Measurements from ENCODE around the gene ADGRD1.

ADGRD1 gene

DNA sequence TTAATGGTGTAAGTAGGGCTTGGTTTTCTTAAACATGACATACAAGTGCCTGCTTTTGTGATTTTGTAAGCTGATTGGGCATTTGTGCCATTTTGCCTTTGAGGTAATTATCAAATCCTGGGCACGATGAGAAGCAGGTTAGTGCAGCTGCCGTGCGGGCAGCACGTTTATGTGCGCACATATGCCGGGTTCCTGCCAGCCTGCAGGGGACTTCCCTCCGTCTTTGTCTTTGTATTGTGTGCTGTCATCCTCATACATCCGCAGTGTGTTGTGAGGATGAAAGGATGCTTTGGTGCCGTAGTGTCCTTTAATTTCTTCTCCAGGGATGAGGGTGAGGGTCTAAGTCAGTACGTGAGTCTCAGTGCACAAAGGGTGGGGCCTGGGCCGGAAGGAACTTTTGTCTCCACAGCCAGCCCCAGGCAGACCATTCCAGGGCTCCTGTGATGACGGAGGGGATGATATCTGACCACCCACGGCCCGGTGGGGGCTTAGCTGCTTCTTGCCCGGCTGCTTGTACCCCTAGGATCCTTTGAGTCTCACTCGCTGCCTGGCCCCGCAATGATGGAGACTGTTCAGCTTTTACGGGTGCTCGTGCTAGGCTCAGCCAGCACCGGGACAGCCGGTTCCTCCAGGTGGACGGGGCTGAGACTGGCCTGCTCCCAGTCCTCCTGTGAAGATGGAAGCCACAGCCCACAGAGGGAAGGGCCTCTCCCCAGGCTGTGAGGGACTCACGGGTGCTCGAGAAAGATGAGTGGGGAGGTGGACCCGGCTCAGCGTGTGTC lies 54.6 kb downstream of the ADGRD1 start:
- no peak for FAIRE-seq

- no peak for FAIRE-seq
Measured at GRCh38 chr12:131008913-131009270, 55.2 kb downstream of the ADGRD1 start.

- FAIRE-seq, result no peak
Measured at GRCh38 chr12:131009595-131010395, 56.1 kb downstream of the ADGRD1 start.

DNA sequence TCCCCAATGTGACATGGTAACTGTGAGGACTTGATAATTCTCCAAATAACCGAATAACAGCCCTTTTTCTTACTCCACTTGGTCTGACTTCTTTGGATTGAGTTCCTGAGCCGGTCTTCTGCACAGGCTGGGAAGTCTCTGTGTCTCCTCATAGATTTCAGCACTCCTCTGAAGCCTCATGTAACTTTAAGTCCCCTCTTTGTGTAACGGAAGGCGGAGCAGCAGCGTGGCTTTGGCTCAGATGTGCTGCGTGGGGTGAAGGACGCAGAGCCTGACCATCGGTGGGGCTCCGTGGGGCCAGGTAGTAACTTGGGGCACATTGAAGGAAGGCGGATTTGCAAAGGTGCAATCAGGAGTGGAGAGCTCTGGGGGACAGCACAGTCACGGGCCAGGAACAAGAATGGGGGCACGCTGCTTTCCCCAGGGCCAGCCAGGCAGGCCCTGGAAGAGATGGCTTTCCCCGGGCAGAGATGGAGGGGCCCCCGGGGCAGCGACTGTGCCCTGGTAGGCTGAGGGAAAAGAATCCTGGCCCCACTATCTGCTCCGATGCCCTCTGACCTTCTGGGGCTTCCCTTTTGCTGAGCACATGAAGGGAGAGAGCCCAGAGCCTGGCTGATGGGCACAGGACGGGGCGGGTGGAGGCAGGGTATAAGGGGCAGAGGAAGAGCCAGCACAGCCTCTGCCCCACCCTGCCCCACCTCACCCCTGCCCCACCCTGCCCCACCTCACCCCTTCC lies 56.9 kb downstream of the ADGRD1 start:
- no peak for FAIRE-seq

DNA sequence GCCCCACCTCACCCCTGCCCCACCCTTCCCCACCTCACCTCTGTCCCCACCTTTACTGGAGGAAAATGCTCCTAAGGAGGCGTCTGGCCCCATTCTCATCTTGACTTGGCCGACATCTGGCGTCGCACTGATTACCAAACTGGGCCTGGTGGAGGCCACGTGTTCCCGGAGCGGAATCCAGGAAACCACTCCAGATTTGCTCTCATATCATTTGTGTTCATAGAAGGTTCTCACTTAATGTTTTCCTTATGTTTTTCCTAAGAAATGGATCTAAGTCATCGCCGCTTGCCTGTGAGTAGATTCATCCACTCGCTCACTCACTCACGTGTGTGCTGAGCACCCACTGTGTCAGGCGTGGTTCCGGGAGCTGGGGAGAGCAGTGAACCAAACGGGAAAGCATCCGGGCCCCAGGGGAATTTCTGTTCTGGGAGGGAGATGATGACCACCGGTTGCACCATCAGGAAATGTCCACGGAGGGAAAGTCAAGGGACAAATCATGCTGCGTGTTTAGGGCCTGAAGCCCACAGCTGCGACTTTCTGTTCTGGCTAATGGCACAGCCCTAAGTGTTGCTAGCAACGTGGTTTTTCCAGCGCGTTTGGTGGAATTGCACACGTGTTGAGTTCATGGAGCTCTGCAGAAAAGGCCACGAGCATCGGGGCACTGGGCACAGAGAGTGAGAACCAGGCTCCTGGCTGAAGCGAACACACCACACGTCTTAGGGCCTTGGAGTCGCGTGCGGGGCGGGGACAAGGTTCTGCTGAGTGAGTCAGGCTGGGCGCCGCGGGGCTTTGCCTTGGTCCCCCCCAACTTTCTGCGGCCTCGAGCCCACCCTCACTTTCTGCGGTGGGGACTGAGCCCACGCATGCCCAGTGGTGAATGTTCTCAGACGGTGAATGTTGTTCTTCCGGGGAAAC lies 57.7 kb downstream of the ADGRD1 start:
- no peak for FAIRE-seq

DNA sequence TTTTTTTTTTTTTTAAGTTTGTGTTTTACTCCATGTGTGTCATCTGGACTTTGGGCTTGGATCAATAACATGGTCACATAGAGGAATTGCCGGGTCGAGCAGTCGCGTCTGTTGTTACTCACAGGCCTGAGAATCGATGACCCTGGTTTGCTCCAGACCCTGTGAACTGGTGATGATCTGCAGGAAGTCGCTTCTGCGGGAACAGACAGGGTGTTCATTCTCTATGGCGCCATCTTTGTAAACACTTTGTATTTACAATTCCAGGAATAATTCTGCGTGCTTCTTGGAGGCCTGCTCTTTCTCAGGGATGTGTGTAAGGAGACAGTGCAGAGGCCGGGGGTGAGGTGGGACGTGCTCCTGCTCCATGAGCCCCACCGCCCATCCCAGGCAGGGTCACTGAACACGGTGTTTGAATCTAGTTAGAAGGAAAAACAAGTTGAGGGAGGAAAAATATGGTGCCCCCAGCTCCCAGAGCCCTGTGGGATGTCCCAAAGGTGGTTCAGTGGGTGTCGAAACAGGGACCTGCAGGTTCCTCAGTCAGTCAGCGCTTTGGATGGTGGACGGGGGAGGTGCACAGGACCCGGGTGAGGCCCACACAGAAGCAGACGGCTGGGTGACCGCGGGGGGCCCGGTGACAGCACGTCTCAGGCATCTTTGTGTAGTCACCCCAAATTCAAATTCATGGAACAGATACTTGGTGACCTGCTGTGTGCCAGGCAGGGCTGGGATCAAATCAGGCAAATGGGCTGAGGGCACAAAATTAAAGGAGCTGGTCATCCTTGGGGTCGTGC lies 58.8 kb downstream of the ADGRD1 start:
- no peak for FAIRE-seq

DNA sequence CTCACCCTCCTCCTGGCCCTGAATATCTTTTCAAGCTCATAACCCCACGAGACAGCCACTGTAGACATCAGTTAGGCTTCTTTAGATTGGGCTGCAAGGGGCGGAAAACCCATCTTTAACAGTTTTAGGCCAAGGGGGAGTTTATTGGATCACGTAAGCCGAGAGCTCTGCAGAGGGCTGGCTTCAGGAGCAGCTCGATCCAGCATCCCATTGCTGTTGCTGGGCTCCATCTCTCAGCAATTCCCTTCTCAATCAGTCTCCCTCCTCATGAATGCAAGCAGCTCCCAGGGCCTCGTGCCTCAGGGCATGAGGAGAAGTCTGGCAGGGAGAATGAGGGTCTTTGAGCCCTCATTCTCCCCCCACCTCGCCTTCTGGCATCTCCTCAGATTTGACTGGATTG lies 59.4 kb downstream of the ADGRD1 start:
- no peak for FAIRE-seq

DNA sequence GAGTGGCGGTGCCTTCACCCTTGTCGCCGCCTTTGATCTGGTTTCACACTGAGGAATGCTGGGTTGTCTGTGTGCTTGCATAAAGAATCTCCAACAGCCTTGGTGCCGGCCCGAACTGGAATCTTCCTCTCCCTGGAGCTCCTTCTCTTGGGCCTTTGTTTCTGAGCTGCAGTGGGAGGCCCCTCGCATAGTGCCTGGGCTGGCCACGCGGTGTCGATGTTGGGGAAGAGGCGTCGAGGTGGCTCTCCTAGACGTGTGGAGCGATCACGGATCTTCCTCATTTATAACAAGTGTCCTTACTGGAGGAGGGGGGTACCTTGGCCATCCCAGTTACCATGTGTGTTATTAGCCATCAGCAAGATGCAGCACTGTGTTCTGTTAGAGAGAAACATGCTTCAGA lies 60.6 kb downstream of the ADGRD1 start:
- no peak for FAIRE-seq

DNA sequence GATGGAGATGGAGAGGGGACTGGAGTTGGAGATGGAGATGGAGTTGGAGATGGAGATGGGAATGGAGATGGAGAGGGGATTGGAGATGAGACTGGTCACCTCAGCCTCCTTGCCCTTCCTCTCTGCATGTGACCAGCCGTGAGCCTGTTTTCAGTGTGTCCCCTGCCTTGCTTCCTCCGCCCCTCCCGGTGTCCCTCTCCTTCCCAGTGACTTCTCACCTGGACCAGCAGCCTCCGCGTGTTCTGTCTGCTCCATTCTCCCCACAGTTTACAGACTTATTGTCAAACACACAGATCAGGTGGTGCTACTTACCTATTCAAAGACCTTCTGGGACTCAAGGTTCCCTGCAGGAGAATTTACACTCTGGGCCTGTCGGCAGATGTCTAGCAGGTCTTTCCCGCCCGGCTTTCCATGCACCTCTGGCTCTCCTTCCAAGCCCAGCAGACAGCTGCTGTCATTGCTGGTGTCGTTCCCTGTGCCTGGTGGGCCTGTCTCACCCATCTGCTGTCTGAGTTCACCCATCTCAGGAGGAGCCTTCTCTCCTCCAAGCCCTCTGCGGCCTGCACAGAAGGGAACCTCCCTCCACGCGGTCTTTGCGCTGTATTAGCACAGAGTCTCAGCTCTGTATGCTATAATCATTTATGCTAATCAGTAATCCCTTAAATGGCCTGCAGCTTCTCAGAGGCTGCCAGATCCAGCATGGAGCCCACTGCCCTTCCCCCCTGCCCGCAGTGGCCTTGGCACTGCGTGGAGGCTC lies 62.1 kb downstream of the ADGRD1 start:
- FAIRE-seq, result no peak

DNA sequence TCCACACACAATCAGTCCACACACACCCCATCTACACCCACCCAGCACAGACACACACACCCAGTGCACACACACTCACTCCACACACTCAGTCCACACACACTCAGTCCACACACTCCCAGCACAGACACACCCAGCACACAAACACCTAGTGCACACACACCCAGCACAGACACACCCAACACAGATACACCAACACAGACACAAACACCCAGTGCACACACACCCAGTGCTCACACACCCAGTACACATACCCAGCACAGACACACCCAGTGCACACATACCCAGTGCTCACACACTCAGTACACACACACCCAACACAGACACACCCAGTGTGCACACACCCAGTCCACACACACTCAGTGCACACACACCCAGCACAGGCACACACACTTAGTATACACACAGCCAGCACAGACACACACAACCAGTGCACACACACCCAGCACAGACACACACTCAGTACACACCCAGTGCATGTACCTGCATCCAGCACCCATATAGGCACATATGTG lies 63.8 kb downstream of the ADGRD1 start:
- FAIRE-seq, result no peak

DNA sequence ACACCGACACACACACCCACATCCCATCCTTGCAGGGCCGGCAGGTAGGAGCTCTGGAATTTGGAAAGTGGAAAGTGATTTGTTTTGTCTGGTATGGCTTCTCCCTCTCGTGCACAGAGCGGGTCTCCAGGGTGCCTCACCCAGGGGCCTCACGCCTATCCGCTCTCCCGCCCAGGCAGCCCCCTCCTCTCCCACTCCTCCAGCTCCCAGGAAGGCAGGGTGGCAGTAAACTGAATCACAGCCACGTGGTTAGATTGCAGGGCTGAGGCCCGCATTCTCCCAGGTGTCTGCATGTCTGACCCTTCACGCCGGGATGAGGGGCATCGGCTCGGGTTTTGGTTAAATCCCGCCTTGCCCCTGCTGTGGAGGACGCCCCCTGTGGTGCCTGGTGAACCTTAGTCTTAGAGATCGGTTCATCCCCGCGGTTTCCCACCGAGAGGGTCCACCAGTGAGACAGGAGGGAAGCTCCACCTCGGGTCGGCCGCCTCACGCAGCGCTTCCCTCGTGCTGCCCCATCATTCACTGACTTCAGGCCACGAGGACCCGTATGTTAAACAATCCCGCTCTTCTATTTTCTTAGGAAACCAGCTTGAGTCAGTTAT lies 64.4 kb downstream of the ADGRD1 start:
- no peak for FAIRE-seq

- no peak for FAIRE-seq
Measured at GRCh38 chr12:131018808-131019397, 65.2 kb downstream of the ADGRD1 start.

DNA sequence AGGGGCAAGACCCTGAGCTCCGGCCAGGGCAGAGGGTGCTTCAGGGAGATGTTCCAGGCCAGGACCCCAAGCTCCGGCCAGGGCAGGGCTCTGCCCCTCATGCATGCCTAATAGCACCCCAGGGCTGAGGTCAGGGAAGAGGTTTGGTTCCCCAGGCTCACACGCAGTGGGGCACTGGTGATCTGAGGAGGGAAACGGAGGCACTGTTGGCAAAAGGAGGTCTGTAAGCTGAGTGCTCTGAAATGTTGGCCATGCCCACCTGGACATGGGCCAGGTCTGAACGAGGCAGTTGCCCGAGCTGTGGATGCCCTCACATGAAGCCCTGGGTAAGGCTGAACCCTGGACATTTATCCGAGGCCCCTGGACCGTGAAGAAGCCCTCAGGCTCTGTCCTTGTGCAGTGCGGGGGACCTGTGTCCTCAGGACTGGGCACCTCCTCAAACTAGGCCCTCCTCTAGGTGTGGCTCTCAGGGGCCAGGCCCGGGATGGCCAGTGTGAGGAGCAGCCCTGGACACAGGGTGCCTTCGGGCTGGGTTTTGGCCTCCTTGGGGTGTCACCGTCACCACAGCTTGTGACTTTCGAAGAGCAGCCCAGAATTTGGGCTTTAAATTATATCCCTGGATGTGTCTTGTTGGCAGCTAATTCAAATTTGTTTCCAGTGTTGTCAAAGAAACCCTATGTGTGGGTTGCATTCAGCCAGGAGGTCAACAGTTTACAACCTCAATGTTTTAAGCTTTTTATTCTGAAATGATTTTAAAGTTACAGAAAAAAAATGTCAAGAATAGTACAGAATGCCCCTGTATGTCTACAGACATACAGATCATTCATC lies 66.8 kb downstream of the ADGRD1 start:
- FAIRE-seq, result no peak

DNA sequence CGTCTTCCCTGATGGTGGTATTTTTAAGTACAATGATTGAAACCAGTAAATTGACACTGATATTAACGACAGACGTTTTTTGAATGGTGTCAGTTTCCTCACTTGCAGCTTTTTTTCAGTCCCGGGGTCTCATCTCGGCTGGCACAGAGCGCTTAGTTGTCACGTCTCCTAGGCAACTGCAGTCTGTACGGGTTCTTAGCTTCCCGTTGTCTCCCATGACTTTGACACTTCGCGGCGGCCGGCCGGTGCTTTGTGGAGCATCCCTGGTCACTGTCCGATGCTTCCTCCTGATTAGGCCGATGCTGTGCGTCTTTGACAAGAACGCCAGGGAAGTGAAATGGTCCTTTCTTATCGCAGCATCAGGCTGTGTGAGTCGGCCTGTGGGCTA lies 67.4 kb downstream of the ADGRD1 start:
- FAIRE-seq, result no peak

DNA sequence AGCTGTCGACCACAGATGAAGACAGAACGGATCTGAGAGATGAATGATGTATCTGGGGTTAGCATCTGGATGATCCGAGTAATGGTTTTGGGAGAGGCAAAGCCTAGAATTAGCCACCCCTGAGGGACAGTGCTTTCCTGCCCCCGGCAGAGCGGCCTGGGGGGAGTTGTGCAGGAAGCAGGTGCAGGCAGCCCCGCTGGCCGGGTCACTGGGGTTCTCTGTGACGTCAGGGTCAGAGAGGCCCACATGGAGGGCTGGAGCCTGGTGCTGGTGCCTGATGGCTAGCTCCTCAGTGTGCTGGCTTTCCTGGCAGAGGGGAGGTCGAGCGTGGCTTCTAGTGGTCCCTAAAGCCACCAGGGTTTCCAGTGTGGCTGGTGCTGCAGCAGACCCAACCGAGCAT lies 70.3 kb downstream of the ADGRD1 start:
- no peak for FAIRE-seq

- no peak for FAIRE-seq
Measured at GRCh38 chr12:131024721-131025120, 71.0 kb downstream of the ADGRD1 start.

DNA sequence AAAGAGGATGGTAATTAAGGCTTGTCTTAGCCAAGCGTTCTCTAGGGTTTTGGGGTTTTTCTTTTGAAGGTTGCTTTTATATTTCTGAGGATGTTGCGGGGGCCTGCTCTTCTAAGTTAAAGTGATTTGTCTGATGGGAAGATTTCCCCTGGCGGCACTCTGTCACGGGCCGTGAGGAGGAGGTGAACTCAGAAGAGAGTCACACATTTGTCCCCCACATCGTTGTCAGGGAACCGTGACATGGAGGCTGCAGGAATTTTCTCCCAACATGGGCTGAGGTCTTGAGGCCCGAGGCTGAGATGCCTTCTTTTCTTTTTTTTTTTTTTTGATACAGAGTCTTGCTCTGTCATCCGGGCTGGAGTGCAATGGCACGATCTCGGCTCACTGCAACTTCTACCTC lies 71.5 kb downstream of the ADGRD1 start:
- FAIRE-seq, result no peak

- no peak for FAIRE-seq
Measured at GRCh38 chr12:131025939-131026702, 72.4 kb downstream of the ADGRD1 start.

Data from colon (tissue), 2 donors.